Natural killer cell (primary cell): ENCODE data around the gene VPS35L. TPM values are rescaled to one million over a fixed set of nuclear protein-coding genes. Genes with fewer than 3 reads are reported as not detected.

Experiments
- ATAC-seq, 3 donors: fragments of 150-1000 bp in 2 of 3; fragments of 200-7000 bp in 1 of 3; cut with Tn5 transposase; 1 replicate in 1 of 3; 2 replicates in 2 of 3; pipeline ENCODE4 v1.10.0; 2021; ENCODE audit warnings: mild to moderate bottlenecking in 2 of 3, moderate library complexity in 2 of 3
- DNase-seq, 2 donors: peaks; one replicate each; pipeline versions ENCODE4 v3.0.0 to v3.0.0-alpha.2; 2013 to 2021; ENCODE audit warnings: mixed read lengths in 1 of 2
- H3K27ac ChIP-seq: one replicate; pipeline ENCODE4 v1.5.1; 2013; ENCODE audit warnings: mild to moderate bottlenecking, low read length
- H3K27me3 ChIP-seq: one replicate; pipeline ENCODE4 v1.6.1; 2013; ENCODE audit warnings: low read length; ENCODE audit not compliant: control insufficient read depth, insufficient read depth
- H3K36me3 ChIP-seq: one replicate; pipeline ENCODE4 v1.6.1; 2013; ENCODE audit warnings: low read length; ENCODE audit not compliant: control insufficient read depth, insufficient read depth
- H3K4me1 ChIP-seq: one replicate; pipeline ENCODE4 v1.6.1; 2013; ENCODE audit warnings: low read length; ENCODE audit not compliant: control insufficient read depth, insufficient read depth
- H3K4me3 ChIP-seq: one replicate; pipeline ENCODE4 v1.5.1; 2013; ENCODE audit warnings: low read length
- H3K9me3 ChIP-seq: one replicate; pipeline ENCODE4 v1.6.1; 2013; ENCODE audit warnings: low read length; ENCODE audit not compliant: control insufficient read depth, insufficient read depth
- H3K27ac Mint-ChIP-seq, 2 donors: one replicate each; pipeline ENCODE4 v1.8.0; 2022; ENCODE audit warnings: mild to moderate bottlenecking in 2 of 2, mixed read lengths in 2 of 2, moderate library complexity in 1 of 2
- H3K27me3 Mint-ChIP-seq, 2 donors: one replicate each; pipeline ENCODE4 v1.8.0; 2022; ENCODE audit warnings: low read depth in 2 of 2, mixed read lengths in 2 of 2
- H3K36me3 Mint-ChIP-seq: one replicate; pipeline ENCODE4 v1.8.0; 2022; ENCODE audit warnings: mixed read lengths
- H3K4me1 Mint-ChIP-seq, 2 donors: one replicate each; pipeline ENCODE4 v1.8.0; 2022; ENCODE audit warnings: mixed read lengths in 2 of 2
- H3K4me3 Mint-ChIP-seq: one replicate; pipeline ENCODE4 v1.8.0; 2022; ENCODE audit warnings: mild to moderate bottlenecking, moderate library complexity, mixed read lengths
- H3K9me3 Mint-ChIP-seq, 2 donors: one replicate each; pipeline ENCODE4 v1.8.0; 2022; ENCODE audit warnings: mixed read lengths in 2 of 2
- WGBS: methylation state at CpG from one replicate; pipeline ENCODE4 v1.1.7; 2013; ENCODE audit warnings: missing lambda C conversion rate; ENCODE audit not compliant: insufficient coverage; 5-methylcytosine and 5-hydroxymethylcytosine counted together
- intact Hi-C: fragments of 100-400 bp; cut with micrococcal nuclease; formaldehyde crosslinking; loops from one replicate; pipeline ENCODE4 v1.14.2; 2022
- total RNA-seq, 4 donors: library from RNA; stranded (reverse); fragments of 120-200 nt in 1 of 4; gene quantifications; one replicate each; pipeline versions ENCODE4 v1.2.3 to v1.2.4, GENCODE V29; 2013 to 2022
- TF ChIP-seq, protein P1 (sequence below): fragments of 200-600 bp; IDR thresholded peaks from one replicate; pipeline ENCODE4 v1.8.0; 2022; ENCODE audit warnings: antibody characterized with exemption

Gene VPS35L
- total RNA-seq, 3 donors from 2014 or later (not counting 1 experiment from before 2014, with no cell fraction given), result 37.4 to 53.5 (median 44.4) TPM

- Histone ChIP-seq H3K27ac (no peak overlapping the region), H3K36me3 (peaks cover 24% of the 10 kb centered on the region), H3K4me1 (no peaks in the 10 kb centered on the region), H3K27me3 (no peaks in the 10 kb centered on the region), H3K9me3 (no peaks in the 10 kb centered on the region), H3K4me3 (no peak overlapping the region)
- DNase-seq (no peak), ATAC-seq (no peak)
- Mint-ChIP-seq H3K4me3 (no peak overlapping the region), H3K36me3 (peaks cover 6% of the 10 kb centered on the region), H3K4me1 (peaks cover 4 to 16% of the 10 kb centered on the region in 2 donors), H3K27me3 (no peaks in the 10 kb centered on the region), H3K9me3 (no peaks in the 10 kb centered on the region), H3K27ac (peak overlapping the region in 1 of 2 donors; percentile 27)
- 98% methylated on average over 22 of the region's 22 CpGs for WGBS
- intact Hi-C loops, result no loop called here
- TF ChIP-seq, protein P1, sequence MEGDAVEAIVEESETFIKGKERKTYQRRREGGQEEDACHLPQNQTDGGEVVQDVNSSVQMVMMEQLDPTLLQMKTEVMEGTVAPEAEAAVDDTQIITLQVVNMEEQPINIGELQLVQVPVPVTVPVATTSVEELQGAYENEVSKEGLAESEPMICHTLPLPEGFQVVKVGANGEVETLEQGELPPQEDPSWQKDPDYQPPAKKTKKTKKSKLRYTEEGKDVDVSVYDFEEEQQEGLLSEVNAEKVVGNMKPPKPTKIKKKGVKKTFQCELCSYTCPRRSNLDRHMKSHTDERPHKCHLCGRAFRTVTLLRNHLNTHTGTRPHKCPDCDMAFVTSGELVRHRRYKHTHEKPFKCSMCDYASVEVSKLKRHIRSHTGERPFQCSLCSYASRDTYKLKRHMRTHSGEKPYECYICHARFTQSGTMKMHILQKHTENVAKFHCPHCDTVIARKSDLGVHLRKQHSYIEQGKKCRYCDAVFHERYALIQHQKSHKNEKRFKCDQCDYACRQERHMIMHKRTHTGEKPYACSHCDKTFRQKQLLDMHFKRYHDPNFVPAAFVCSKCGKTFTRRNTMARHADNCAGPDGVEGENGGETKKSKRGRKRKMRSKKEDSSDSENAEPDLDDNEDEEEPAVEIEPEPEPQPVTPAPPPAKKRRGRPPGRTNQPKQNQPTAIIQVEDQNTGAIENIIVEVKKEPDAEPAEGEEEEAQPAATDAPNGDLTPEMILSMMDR, result no peak
Measured at GRCh38 chr16:19709381-19710136, 154.1 kb downstream of the VPS35L start.

- Histone ChIP-seq H3K27me3 (no peaks in the 10 kb centered on the region), H3K4me1 (no peaks in the 10 kb centered on the region), H3K4me3 (no peak overlapping the region), H3K36me3 (peaks cover 16% of the 10 kb centered on the region), H3K9me3 (no peaks in the 10 kb centered on the region), H3K27ac (no peak overlapping the region)
- no peak overlapping the region for H3K4me3 Mint-ChIP-seq
- H3K27me3 Mint-ChIP-seq, result no peaks in the 10 kb centered on the region
- no peak for DNase-seq
- H3K27ac Mint-ChIP-seq, result no peak overlapping the region
- no peak for ATAC-seq
- H3K9me3 Mint-ChIP-seq, result no peaks in the 10 kb centered on the region
- H3K36me3 Mint-ChIP-seq, result peaks cover 11% of the 10 kb centered on the region
- intact Hi-C loops, result no loop called here
- WGBS, result 91% methylated on average over 23 of the region's 23 CpGs
- H3K4me1 Mint-ChIP-seq, result peaks cover 8 to 20% of the 10 kb centered on the region in 2 donors
- TF ChIP-seq, protein P1, result no peak
Measured at GRCh38 chr16:19710191-19710908, 154.8 kb downstream of the VPS35L start.

DNA sequence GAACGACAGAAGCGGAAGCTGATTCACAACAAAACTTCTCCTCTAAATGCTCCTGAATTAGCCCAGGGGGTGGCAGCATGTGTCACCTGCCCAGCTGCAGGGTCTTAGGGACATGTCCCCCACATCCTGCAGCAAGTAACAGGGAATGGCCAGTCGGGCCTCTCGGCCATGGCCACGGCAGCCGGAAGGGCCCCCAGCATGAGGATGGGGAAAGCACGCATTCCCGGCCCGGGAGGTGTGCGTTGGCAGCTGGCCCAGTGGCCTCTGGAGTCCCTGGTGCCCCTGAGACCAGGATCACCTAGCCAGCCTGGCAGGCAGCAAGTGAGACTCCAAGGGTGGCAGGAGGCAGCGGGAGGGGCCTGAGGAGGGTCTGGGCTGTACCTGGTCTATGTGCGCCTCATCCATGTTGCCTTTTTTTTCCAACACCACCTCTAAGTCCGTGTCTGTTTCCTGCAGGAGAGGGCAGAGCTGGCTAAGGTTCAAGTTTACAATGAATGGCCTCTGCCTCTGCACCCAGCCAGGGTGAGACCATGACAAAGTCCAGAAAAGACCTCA is 155.6 kb downstream of the VPS35L start:
- no peaks in the 10 kb centered on the region for H3K27me3 ChIP-seq
- no peak overlapping the region for H3K4me3 Mint-ChIP-seq
- H3K36me3 Mint-ChIP-seq, result peaks cover 11% of the 10 kb centered on the region
- H3K27ac Mint-ChIP-seq, result no peak overlapping the region
- 95% methylated on average over 13 of the region's 13 CpGs for WGBS
- no peaks in the 10 kb centered on the region for H3K27me3 Mint-ChIP-seq
- H3K36me3 ChIP-seq, result peaks cover 16% of the 10 kb centered on the region
- no peak overlapping the region for H3K27ac ChIP-seq
- DNase-seq, result no peak
- no peak overlapping the region for H3K4me3 ChIP-seq
- no peaks in the 10 kb centered on the region for H3K4me1 ChIP-seq
- H3K9me3 ChIP-seq, result no peaks in the 10 kb centered on the region
- no peaks in the 10 kb centered on the region for H3K9me3 Mint-ChIP-seq
- intact Hi-C loops, result no loop called here
- peaks cover 11 to 25% of the 10 kb centered on the region in 2 donors for H3K4me1 Mint-ChIP-seq
- no peak for ATAC-seq
- TF ChIP-seq, protein P1, result no peak
